Fibroblast of lung (primary cell): Measurements from ENCODE around the gene RLBP1. TPM values are rescaled to one million over a fixed set of nuclear protein-coding genes. Genes with fewer than 3 reads are reported as not detected.

Source experiments
- DNase-seq, 2 donors: peaks; one replicate each; pipeline versions ENCODE4 v3.0.0 to v3.0.0-alpha.2; 2010; ENCODE audit warnings: low read depth in 2 of 2
- H2AFZ ChIP-seq: 2 replicates; pipeline ENCODE4 v1.5.1; 2012; ENCODE audit warnings: low read length, control low read depth, inconsistent platforms
- H3K27ac ChIP-seq: 2 replicates; pipeline ENCODE4 v1.5.1; 2011; ENCODE audit warnings: low read length, control low read depth; ENCODE audit not compliant: insufficient read depth
- H3K27me3 ChIP-seq: 2 replicates; pipeline ENCODE4 v1.5.1; 2011; ENCODE audit warnings: mild to moderate bottlenecking, low read length; ENCODE audit not compliant: control insufficient read depth, insufficient read depth
- H3K36me3 ChIP-seq: 2 replicates; pipeline ENCODE4 v1.5.1; 2011; ENCODE audit warnings: low read length; ENCODE audit not compliant: control insufficient read depth, insufficient read depth
- H3K4me1 ChIP-seq: 2 replicates; pipeline ENCODE4 v1.5.1; 2011; ENCODE audit warnings: low read length; ENCODE audit not compliant: control insufficient read depth, insufficient read depth; ENCODE audit errors: extremely low read depth
- H3K4me2 ChIP-seq: 2 replicates; pipeline ENCODE4 v1.5.1; 2011; ENCODE audit warnings: low read length, control low read depth; ENCODE audit not compliant: insufficient read depth; ENCODE audit errors: extremely low read depth
- H3K4me3 ChIP-seq, 4 experiments: fragments of 200-600 bp in 1 of 4; sonication (generic) in 1 of 4; replicated peaks in 1 of 4; 2 replicates each; pipeline ENCODE4 v1.5.1; 2011 to 2016; ENCODE audit warnings: low read length in 4 of 4, low read depth in 3 of 4, mild to moderate bottlenecking in 3 of 4, control low read depth in 2 of 4, inconsistent platforms in 1 of 4, mixed read lengths in 1 of 4; ENCODE audit not compliant: insufficient read depth in 1 of 4; ENCODE audit errors: control extremely low read depth in 1 of 4
- H3K79me2 ChIP-seq: 2 replicates; pipeline ENCODE4 v1.5.1; 2012; ENCODE audit warnings: mild to moderate bottlenecking, low read length, inconsistent platforms; ENCODE audit not compliant: control insufficient read depth, insufficient read depth
- H3K9ac ChIP-seq: 2 replicates; pipeline ENCODE4 v1.5.1; 2011; ENCODE audit warnings: mild to moderate bottlenecking, low read length, control low read depth; ENCODE audit not compliant: insufficient read depth
- H3K9me3 ChIP-seq: 2 replicates; pipeline ENCODE4 v1.5.1; 2012; ENCODE audit warnings: low read depth, low read length; ENCODE audit not compliant: control insufficient read depth, insufficient read depth
- H4K20me1 ChIP-seq: 2 replicates; pipeline ENCODE4 v1.5.1; 2011; ENCODE audit warnings: low read length; ENCODE audit not compliant: control insufficient read depth, insufficient read depth; ENCODE audit errors: extremely low read depth
- CTCF ChIP-seq, 2 donors: IDR thresholded peaks in 1 of 2; conservative IDR thresholded peaks in 1 of 2; 1 replicate in 1 of 2; 2 replicates in 1 of 2; pipeline ENCODE4 v1.5.1; 2011 to 2012; ENCODE audit warnings: low read length in 2 of 2, control low read depth in 1 of 2, inconsistent platforms in 1 of 2, low read depth in 1 of 2, mild to moderate bottlenecking in 1 of 2
- EZH2 ChIP-seq: IDR thresholded peaks from 2 replicates; pipeline ENCODE4 v1.5.1; 2012; ENCODE audit warnings: low read length, control low read depth, mild to moderate bottlenecking; ENCODE audit errors: missing control alignments
- polyA plus RNA-seq, 2 donors: library from polyadenylated mRNA; depleted of rRNA in 1 of 2; stranded (reverse) in 1 of 2; unstranded in 1 of 2; fragments of >200 nt; gene quantifications; 2 replicates each; pipeline ENCODE4 v1.2.1, GENCODE V29; 2011 to 2012; ENCODE audit warnings: missing spikeins in 1 of 2
- total RNA-seq: library from RNA; depleted of rRNA; stranded (reverse); fragments of >200 nt; gene quantifications from 2 replicates; pipeline ENCODE4 v1.2.1, GENCODE V29; 2014

Gene RLBP1
- total and polyA plus RNA-seq, 2 donors (not counting 1 experiment from before 2014, with no cell fraction given), result not detected

- Histone ChIP-seq H3K36me3 (no peaks in the 10 kb centered on the region), H4K20me1 (no peaks in the 10 kb centered on the region), H3K9me3 (no peaks in the 10 kb centered on the region), H3K4me3 (no peak overlapping the region), H3K9ac (no peak overlapping the region), H3K27ac (no peak overlapping the region), H3K79me2 (no peaks in the 10 kb centered on the region), H3K4me1 (no peaks in the 10 kb centered on the region), H3K4me2 (no peak overlapping the region), H2AFZ (no peak overlapping the region), H3K27me3 (no peaks in the 10 kb centered on the region)
- no peak for DNase-seq
- TF ChIP-seq CTCF (conservative IDR thresholded peaks at IDR 0.05 in 1 of 2, IDR thresholded peaks at IDR 0.05 in 1 of 2; ENCODE audit: low read depth in 1 of 2, low read length in 2 of 2) (no peak), EZH2 (no peak)
Measured at GRCh38 chr15:89225588-89225987, 4.2 kb upstream of the RLBP1 start.

GRCh38 chr15:89218531-89218930, 2.8 kb downstream of the RLBP1 start:
- Histone ChIP-seq H3K4me2 (no peak overlapping the region), H3K9ac (no peak overlapping the region), H3K27ac (no peak overlapping the region), H3K9me3 (no peaks in the 10 kb centered on the region), H3K4me1 (no peaks in the 10 kb centered on the region), H3K79me2 (no peaks in the 10 kb centered on the region), H3K4me3 (no peak overlapping the region), H3K36me3 (no peaks in the 10 kb centered on the region), H3K27me3 (peaks cover 6% of the 10 kb centered on the region), H2AFZ (no peak overlapping the region), H4K20me1 (no peaks in the 10 kb centered on the region)
- TF ChIP-seq EZH2, result no peak
- TF ChIP-seq CTCF (conservative IDR thresholded peaks at IDR 0.05 in 1 of 2, IDR thresholded peaks at IDR 0.05 in 1 of 2; ENCODE audit: low read depth in 1 of 2, low read length in 2 of 2), result no peak
- no peak for DNase-seq

GRCh38 chr15:89217686-89218376, 3.5 kb downstream of the RLBP1 start:
- H3K27ac ChIP-seq, result no peak overlapping the region
- no peak overlapping the region for H3K9ac ChIP-seq
- H3K4me3 ChIP-seq, result no peak overlapping the region
- no peak for DNase-seq
- H2AFZ ChIP-seq, result no peak overlapping the region
- peaks cover 6% of the 10 kb centered on the region for H3K27me3 ChIP-seq
- H3K9me3 ChIP-seq, result no peaks in the 10 kb centered on the region
- no peaks in the 10 kb centered on the region for H4K20me1 ChIP-seq
- H3K4me1 ChIP-seq, result no peaks in the 10 kb centered on the region
- no peak overlapping the region for H3K4me2 ChIP-seq
- H3K36me3 ChIP-seq, result no peaks in the 10 kb centered on the region
- no peaks in the 10 kb centered on the region for H3K79me2 ChIP-seq
- no peak for TF ChIP-seq EZH2
- no peak for TF ChIP-seq CTCF (conservative IDR thresholded peaks at IDR 0.05 in 1 of 2, IDR thresholded peaks at IDR 0.05 in 1 of 2; ENCODE audit: low read depth in 1 of 2, low read length in 2 of 2)
